Lung (tissue), 12 donors: ENCODE data around the gene SKOR1. TPM values are rescaled to one million over a fixed set of nuclear protein-coding genes. Genes with fewer than 3 reads are reported as not detected.

ENCODE experiments used
- ATAC-seq: fragments of 200-7000 bp; cut with Tn5 transposase; one replicate; pipeline ENCODE4 v1.9.1; 2020; ENCODE audit warnings: moderate number of reproducible peaks; ENCODE audit not compliant: insufficient read depth, low FRiP score
- DNase-seq, 3 donors: peaks; one replicate each; pipeline ENCODE4 v3.0.0-alpha.2; 2013 to 2017
- H3K27ac ChIP-seq, 2 donors: one replicate each; pipeline ENCODE4 v1.5.1; 2013; ENCODE audit warnings: mild to moderate bottlenecking in 2 of 2, moderate library complexity in 2 of 2, control low read depth in 1 of 2, inconsistent platforms in 1 of 2, low read depth in 1 of 2, low read length in 1 of 2
- H3K27me3 ChIP-seq, 3 donors: one replicate each; pipeline ENCODE4 v1.5.1; 2013; ENCODE audit warnings: low read length in 2 of 3; ENCODE audit not compliant: control insufficient read depth in 3 of 3, insufficient read depth in 3 of 3
- H3K36me3 ChIP-seq, 4 donors: one replicate each; pipeline ENCODE4 v1.5.1; 2013; ENCODE audit warnings: low read length in 4 of 4, mild to moderate bottlenecking in 1 of 4, moderate library complexity in 1 of 4; ENCODE audit not compliant: control insufficient read depth in 4 of 4, insufficient read depth in 4 of 4
- H3K4me1 ChIP-seq, 5 donors: one replicate each; pipeline ENCODE4 v1.5.1; 2013; ENCODE audit warnings: low read length in 5 of 5, mild to moderate bottlenecking in 2 of 5, moderate library complexity in 1 of 5; ENCODE audit not compliant: control insufficient read depth in 5 of 5, insufficient read depth in 5 of 5
- H3K4me3 ChIP-seq: one replicate; pipeline ENCODE4 v1.5.1; 2013; ENCODE audit warnings: mild to moderate bottlenecking, control low read depth, moderate library complexity
- H3K9ac ChIP-seq, 2 donors: one replicate each; pipeline ENCODE4 v1.5.1; 2013; ENCODE audit warnings: low read length in 2 of 2, control low read depth in 1 of 2; ENCODE audit not compliant: insufficient read depth in 1 of 2
- H3K9me3 ChIP-seq, 4 donors: one replicate each; pipeline ENCODE4 v1.5.1; 2013; ENCODE audit warnings: low read length in 3 of 4, mild to moderate bottlenecking in 1 of 4, moderate library complexity in 1 of 4; ENCODE audit not compliant: control insufficient read depth in 4 of 4, insufficient read depth in 3 of 4
- WGBS, 2 donors: extraction: QIAGEN DNeasy Blood & Tissue Kit; methylation state at CpG; one replicate each; pipeline ENCODE4 v1.1.7; 2013; 5-methylcytosine and 5-hydroxymethylcytosine counted together
- polyA plus RNA-seq, 2 donors: library from polyadenylated mRNA; stranded (reverse); fragments of 200-250 nt; gene quantifications; one replicate each; pipeline ENCODE4 v1.2.1, GENCODE V29; 2013
- total RNA-seq, 2 donors: library from RNA; depleted of rRNA in 1 of 2; stranded (reverse); fragments of >200 nt in 1 of 2; gene quantifications; one replicate each; pipeline ENCODE4 v1.2.1, GENCODE V29; 2014 to 2021
- TF ChIP-seq, protein P1 (sequence below): IDR thresholded peaks from 2 replicates; pipeline ENCODE4 v1.5.1; 2012; ENCODE audit warnings: mild to moderate bottlenecking; ENCODE audit errors: control extremely low read depth, extremely low read depth
- donor health status: control.
- donor health status: control.
- donor health status: Bipolar disorder and iron deficiency.
- donor health status: healthy.
- donor health status: DM: yes; HTN: yes; CAD: no.

Gene SKOR1
- total and polyA plus RNA-seq, 4 donors: 0.17 to 0.46 (median 0.31) TPM

DNA sequence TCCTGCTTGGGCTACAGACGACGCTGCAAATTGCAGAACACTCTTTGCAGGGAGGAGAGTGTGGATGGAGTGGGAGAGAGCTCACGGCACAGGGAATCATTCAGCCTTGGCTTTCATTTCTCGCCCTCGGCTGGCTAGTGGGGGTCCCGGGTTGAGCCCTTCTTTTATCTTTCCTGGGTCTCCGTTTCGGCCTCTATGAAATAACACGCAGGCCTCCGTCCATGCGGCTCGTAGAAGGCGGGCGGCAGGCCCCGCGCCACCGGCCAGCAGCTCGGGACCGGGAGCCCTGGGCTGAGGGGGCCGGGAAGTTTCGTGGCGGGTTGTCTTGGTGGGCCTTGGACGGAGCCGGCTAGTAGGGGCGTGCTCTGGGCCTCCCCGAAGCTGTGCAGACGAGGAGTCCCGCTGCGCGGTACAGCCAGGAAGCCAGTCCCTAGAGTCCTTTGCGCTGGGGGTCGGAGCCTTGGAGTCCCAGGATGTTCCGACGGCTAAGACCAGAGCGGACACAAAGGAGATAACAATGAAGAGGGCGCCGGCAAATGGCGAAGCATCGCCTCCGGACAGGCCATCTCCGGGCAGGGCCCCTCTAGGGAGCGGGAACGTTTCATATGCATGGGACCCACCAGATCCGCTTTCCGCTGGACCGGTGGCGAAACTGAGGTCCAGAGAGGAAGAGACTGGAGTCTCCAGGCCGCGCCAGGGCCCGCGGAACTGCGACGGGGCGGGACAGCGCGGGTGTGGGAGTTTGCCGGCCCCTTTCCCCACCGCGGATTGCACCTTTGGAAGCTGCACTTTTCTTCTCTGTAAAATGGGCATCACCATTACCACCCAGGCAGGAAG is 10.2 kb downstream of the SKOR1 start:
- Histone ChIP-seq H3K9ac (no peak overlapping the region), H3K36me3 (no peaks in the 10 kb centered on the region), H3K27ac (no peak overlapping the region), H3K27me3 (peaks cover 0 to 68% (median 65%) of the 10 kb centered on the region in 3 donors), H3K4me3 (peak overlapping the region; percentile 4), H3K9me3 (no peaks in the 10 kb centered on the region), H3K4me1 (peaks cover 0 to 48% (median 4%) of the 10 kb centered on the region in 5 donors)
- ATAC-seq (no peak), DNase-seq (peak in 2 of 3 donors; percentile 23 to 29)
- TF ChIP-seq, protein P1, sequence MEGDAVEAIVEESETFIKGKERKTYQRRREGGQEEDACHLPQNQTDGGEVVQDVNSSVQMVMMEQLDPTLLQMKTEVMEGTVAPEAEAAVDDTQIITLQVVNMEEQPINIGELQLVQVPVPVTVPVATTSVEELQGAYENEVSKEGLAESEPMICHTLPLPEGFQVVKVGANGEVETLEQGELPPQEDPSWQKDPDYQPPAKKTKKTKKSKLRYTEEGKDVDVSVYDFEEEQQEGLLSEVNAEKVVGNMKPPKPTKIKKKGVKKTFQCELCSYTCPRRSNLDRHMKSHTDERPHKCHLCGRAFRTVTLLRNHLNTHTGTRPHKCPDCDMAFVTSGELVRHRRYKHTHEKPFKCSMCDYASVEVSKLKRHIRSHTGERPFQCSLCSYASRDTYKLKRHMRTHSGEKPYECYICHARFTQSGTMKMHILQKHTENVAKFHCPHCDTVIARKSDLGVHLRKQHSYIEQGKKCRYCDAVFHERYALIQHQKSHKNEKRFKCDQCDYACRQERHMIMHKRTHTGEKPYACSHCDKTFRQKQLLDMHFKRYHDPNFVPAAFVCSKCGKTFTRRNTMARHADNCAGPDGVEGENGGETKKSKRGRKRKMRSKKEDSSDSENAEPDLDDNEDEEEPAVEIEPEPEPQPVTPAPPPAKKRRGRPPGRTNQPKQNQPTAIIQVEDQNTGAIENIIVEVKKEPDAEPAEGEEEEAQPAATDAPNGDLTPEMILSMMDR: no peak
- WGBS, 2 donors: 2 to 5% methylated on average over 59 of the region's 59 CpGs

GRCh38 chr15:67836134-67836455 is 10.8 kb downstream of the SKOR1 start:
- WGBS, 2 donors: 4 to 5% methylated on average over 16 of the region's 16 CpGs
- H3K27me3 ChIP-seq: peaks cover 0 to 62% (median 59%) of the 10 kb centered on the region in 3 donors
- H3K36me3 ChIP-seq: no peaks in the 10 kb centered on the region
- no peak overlapping the region for H3K9ac ChIP-seq
- H3K27ac ChIP-seq: no peak overlapping the region
- peak in 2 of 3 donors; percentile 20 to 26 for DNase-seq
- TF ChIP-seq, protein P1: no peak
- H3K4me3 ChIP-seq: no peak overlapping the region
- H3K4me1 ChIP-seq: peaks cover 0 to 50% (median 4%) of the 10 kb centered on the region in 5 donors
- no peaks in the 10 kb centered on the region for H3K9me3 ChIP-seq
- no peak for ATAC-seq

DNA sequence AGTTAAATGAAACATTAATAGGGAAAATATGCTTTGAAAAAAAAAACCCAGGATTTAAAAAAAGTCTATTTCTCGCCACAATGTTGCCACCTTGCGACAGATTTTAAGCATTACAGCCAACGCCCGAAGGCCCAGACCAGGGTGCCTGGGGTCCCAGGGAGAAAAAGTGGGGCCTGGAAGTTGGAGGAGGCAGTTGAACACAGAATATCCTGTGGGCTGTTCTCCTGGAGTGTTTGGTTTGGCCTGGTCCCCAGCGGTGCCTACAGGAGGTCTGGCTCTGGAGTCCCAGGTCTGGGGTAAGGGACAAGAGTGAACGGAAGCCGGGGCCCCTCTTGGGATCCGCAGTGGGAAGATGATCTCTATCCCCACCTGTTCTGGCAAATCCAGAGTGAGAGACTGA is 11.2 kb downstream of the SKOR1 start:
- whole genome bisulfite sequencing, 2 donors: 35 to 37% methylated on average over 8 of the region's 8 CpGs
- H3K4me3 ChIP-seq: no peak overlapping the region
- no peaks in the 10 kb centered on the region for H3K9me3 ChIP-seq
- H3K36me3 ChIP-seq: no peaks in the 10 kb centered on the region
- H3K27me3 ChIP-seq: peaks cover 0 to 58% (median 55%) of the 10 kb centered on the region in 3 donors
- H3K9ac ChIP-seq: no peak overlapping the region
- peak; percentile 65 to 77 (median 69) for DNase-seq
- TF ChIP-seq, protein P1: peak; percentile 73
- H3K4me1 ChIP-seq: peaks cover 0 to 54% (median 7%) of the 10 kb centered on the region in 5 donors
- no peak overlapping the region for H3K27ac ChIP-seq
- ATAC-seq: no peak
